ENCODE data around the gene RAVER2.

GRCh38 chr1:64849942-64850341 is 105.1 kb downstream of the RAVER2 start:
- TF ChIP-seq CTCF (conservative IDR thresholded peaks at IDR 0.05 in 1 of 2, IDR thresholded peaks at IDR 0.05 in 1 of 2; ENCODE audit: extremely low read depth in 1 of 2, insufficient read depth in 1 of 2, low read depth in 1 of 2, low read length in 2 of 2) (no peak), EZH2 (IDR thresholded peaks at IDR 0.05; ENCODE audit: borderline replicate concordance, low read length) (no peak)
